H9 (cell line): Measurements from ENCODE around the gene PLXNB1. TPM values are rescaled to one million over a fixed set of nuclear protein-coding genes. Genes with fewer than 3 reads are reported as not detected.

Source experiments
- DNase-seq: peaks from one replicate; pipeline ENCODE4 v3.0.0-alpha.2; 2017
- H2AFZ ChIP-seq: one replicate; pipeline ENCODE4 v1.6.1; 2013; ENCODE audit warnings: mild to moderate bottlenecking, low read length, control low read depth, moderate library complexity
- H2AK5ac ChIP-seq: 2 replicates; pipeline ENCODE4 v1.6.1; 2013; ENCODE audit warnings: low read length, control low read depth, mixed read lengths; ENCODE audit not compliant: insufficient read length
- H2BK120ac ChIP-seq: one replicate; pipeline ENCODE4 v1.6.1; 2013; ENCODE audit warnings: low read depth, mild to moderate bottlenecking, low read length, control low read depth, inconsistent platforms; ENCODE audit not compliant: poor library complexity, severe bottlenecking
- H2BK12ac ChIP-seq: 2 replicates; pipeline ENCODE4 v1.6.1; 2013; ENCODE audit warnings: low read length, control low read depth, mixed read lengths, low read depth; ENCODE audit not compliant: insufficient read length
- H2BK15ac ChIP-seq: 2 replicates; pipeline ENCODE4 v1.6.1; 2013; ENCODE audit warnings: low read depth, low read length, control low read depth
- H2BK20ac ChIP-seq: one replicate; pipeline ENCODE4 v1.6.1; 2013; ENCODE audit warnings: low read depth, mild to moderate bottlenecking, low read length, control low read depth, inconsistent platforms; ENCODE audit not compliant: poor library complexity, severe bottlenecking
- H2BK5ac ChIP-seq: 2 replicates; pipeline ENCODE4 v1.6.1; 2013; ENCODE audit warnings: low read length, control low read depth, mixed read lengths; ENCODE audit not compliant: insufficient read length
- H3K14ac ChIP-seq: 2 replicates; pipeline ENCODE4 v1.6.1; 2013; ENCODE audit warnings: low read length, control low read depth; ENCODE audit not compliant: insufficient read depth
- H3K18ac ChIP-seq: 2 replicates; pipeline ENCODE4 v1.6.1; 2013; ENCODE audit warnings: low read depth, mild to moderate bottlenecking, mixed read lengths, low read length, control low read depth; ENCODE audit not compliant: insufficient read length
- H3K23ac ChIP-seq: 2 replicates; pipeline ENCODE4 v1.6.1; 2013; ENCODE audit warnings: low read length, control low read depth, mixed read lengths, low read depth; ENCODE audit not compliant: insufficient read length
- H3K23me2 ChIP-seq: 2 replicates; pipeline ENCODE4 v1.6.1; 2013; ENCODE audit warnings: low read depth, mild to moderate bottlenecking, mixed read lengths, low read length, control low read depth; ENCODE audit not compliant: insufficient read length, poor library complexity, severe bottlenecking
- H3K27ac ChIP-seq: 2 replicates; pipeline ENCODE4 v1.5.1; 2013; ENCODE audit warnings: low read length, control low read depth, mixed read lengths, low read depth; ENCODE audit not compliant: insufficient read length
- H3K27me3 ChIP-seq: 2 replicates; pipeline ENCODE4 v1.6.1; 2013; ENCODE audit warnings: low read length, control low read depth, inconsistent platforms; ENCODE audit not compliant: insufficient read depth
- H3K4ac ChIP-seq: 2 replicates; pipeline ENCODE4 v1.6.1; 2013; ENCODE audit warnings: low read depth, mild to moderate bottlenecking, control low read depth, inconsistent platforms, low read length, moderate library complexity
- H3K4me1 ChIP-seq: 2 replicates; pipeline ENCODE4 v1.6.1; 2013; ENCODE audit warnings: low read length, control low read depth, inconsistent platforms; ENCODE audit not compliant: insufficient read depth
- H3K4me2 ChIP-seq: 2 replicates; pipeline ENCODE4 v1.6.1; 2013; ENCODE audit warnings: low read length, control low read depth, mixed read lengths; ENCODE audit not compliant: insufficient read length, insufficient read depth
- H3K56ac ChIP-seq: 2 replicates; pipeline ENCODE4 v1.6.1; 2013; ENCODE audit warnings: low read depth, mild to moderate bottlenecking, mixed read lengths, low read length, control low read depth; ENCODE audit not compliant: insufficient read length
- H3K79me1 ChIP-seq: 2 replicates; pipeline ENCODE4 v1.6.1; 2013; ENCODE audit warnings: low read depth, mild to moderate bottlenecking, moderate library complexity, low read length, control low read depth, inconsistent platforms; ENCODE audit not compliant: insufficient read depth, poor library complexity, severe bottlenecking
- H3K79me2 ChIP-seq: 2 replicates; pipeline ENCODE4 v1.6.1; 2013; ENCODE audit warnings: low read length, control low read depth, inconsistent platforms; ENCODE audit not compliant: insufficient read depth
- H3K9ac ChIP-seq: 2 replicates; pipeline ENCODE4 v1.6.1; 2013; ENCODE audit warnings: low read length, control low read depth, mixed read lengths; ENCODE audit not compliant: insufficient read length; ENCODE audit errors: extremely low read depth
- H3K9me3 ChIP-seq: one replicate; pipeline ENCODE4 v1.6.1; 2013; ENCODE audit warnings: low read depth, low read length, inconsistent platforms; ENCODE audit not compliant: control insufficient read depth
- H3T11ph ChIP-seq: one replicate; pipeline ENCODE4 v1.6.1; 2013; ENCODE audit warnings: mild to moderate bottlenecking, low read length, control low read depth, inconsistent platforms
- H4K20me1 ChIP-seq: one replicate; pipeline ENCODE4 v1.6.1; 2013; ENCODE audit not compliant: control insufficient read depth, insufficient read length, insufficient read depth
- H4K5ac ChIP-seq: 2 replicates; pipeline ENCODE4 v1.6.1; 2013; ENCODE audit warnings: low read depth, mild to moderate bottlenecking, mixed read lengths, low read length, control low read depth; ENCODE audit not compliant: insufficient read length
- H4K8ac ChIP-seq: replicated peaks from 2 replicates; pipeline ENCODE4 v1.6.1; 2013; ENCODE audit warnings: low read length, control low read depth, mixed read lengths, low read depth; ENCODE audit not compliant: insufficient read length
- H4K91ac ChIP-seq: 2 replicates; pipeline ENCODE4 v1.6.1; 2013; ENCODE audit warnings: low read depth, mild to moderate bottlenecking, moderate library complexity, mixed read lengths, low read length, control low read depth; ENCODE audit not compliant: insufficient read length
- H3K27ac Mint-ChIP-seq, 3 experiments: 2 replicates in 2 of 3; 3 replicates in 1 of 3; pipeline ENCODE4 v1.8.0; 2020 to 2021; ENCODE audit warnings: mixed read lengths in 3 of 3, mild to moderate bottlenecking in 1 of 3, moderate library complexity in 1 of 3
- H3K27me3 Mint-ChIP-seq: 2 replicates; pipeline ENCODE4 v1.8.0; 2021; ENCODE audit warnings: low read depth, mild to moderate bottlenecking, moderate library complexity, mixed read lengths
- H3K36me3 Mint-ChIP-seq, 3 experiments: 2 replicates in 2 of 3; 3 replicates in 1 of 3; pipeline ENCODE4 v1.8.0; 2020 to 2021; ENCODE audit warnings: low read depth in 3 of 3, mixed read lengths in 3 of 3; ENCODE audit not compliant: insufficient read depth in 1 of 3
- H3K4me1 Mint-ChIP-seq, 2 experiments: 2 replicates each; pipeline ENCODE4 v1.8.0; 2020; ENCODE audit warnings: mixed read lengths in 2 of 2
- H3K4me3 Mint-ChIP-seq, 2 experiments: 2 replicates in 1 of 2; 3 replicates in 1 of 2; pipeline ENCODE4 v1.8.0; 2020 to 2021; ENCODE audit warnings: mild to moderate bottlenecking in 2 of 2, mixed read lengths in 2 of 2, moderate library complexity in 1 of 2
- H3K9me3 Mint-ChIP-seq, 2 experiments: 2 replicates in 1 of 2; 3 replicates in 1 of 2; pipeline ENCODE4 v1.8.0; 2020; ENCODE audit warnings: mild to moderate bottlenecking in 2 of 2, mixed read lengths in 2 of 2, moderate library complexity in 1 of 2
- WGBS: extraction: QIAGEN DNeasy Blood & Tissue Kit; methylation state at CpG from one replicate; pipeline ENCODE4 v1.1.7; 2013; ENCODE audit warnings: missing lambda C conversion rate, low lambda C conversion rate, mixed read lengths; ENCODE audit not compliant: insufficient read length; ENCODE audit errors: extremely low coverage; 5-methylcytosine and 5-hydroxymethylcytosine counted together
- total RNA-seq: library from RNA; stranded (reverse); gene quantifications from 2 replicates; pipeline ENCODE4 v1.2.1, GENCODE V29; 2021
- TF ChIP-seq, protein P1 (sequence below): fragments of 200-600 bp; sonication (generic); conservative IDR thresholded peaks from 3 replicates; pipeline ENCODE4 v1.8.0; 2021; ENCODE audit warnings: antibody characterized with exemption, mild to moderate bottlenecking

PLXNB1 gene
- total RNA-seq, 1 experiment from 2014 or later: 184 TPM

DNA sequence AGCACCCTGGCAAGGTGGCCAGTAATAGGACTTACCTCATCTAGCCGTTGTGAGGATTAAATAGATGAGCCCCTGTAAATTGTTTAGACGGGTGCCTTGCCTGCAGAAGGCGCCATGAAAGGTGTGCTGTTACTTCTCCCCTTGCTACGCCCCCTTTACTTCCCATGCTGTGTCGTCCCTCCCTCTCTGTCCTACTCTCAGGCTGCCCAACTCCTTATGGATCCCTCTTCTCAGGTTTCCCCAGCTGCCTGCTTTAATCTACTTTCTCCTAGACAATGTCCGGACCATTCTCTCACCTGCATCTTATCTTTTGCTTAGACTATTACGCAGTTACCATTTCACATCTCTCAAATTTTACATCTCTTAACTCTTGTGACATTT lies 59.6 kb downstream of the PLXNB1 start:
- no peak overlapping the region for H3K23ac ChIP-seq

More for the DNA sequence above, 59.6 kb downstream of the PLXNB1 start:
- WGBS: no CpG with 5 or more reads among the region's 7 CpGs
- Mint-ChIP-seq H3K4me1 (peaks cover 18 to 25% of the 10 kb centered on the region in 2 experiments), H3K27me3 (no peaks in the 10 kb centered on the region; the same call in 1 of the 2 replicates), H3K27ac (peak overlapping the region in 1 of 3 experiments; percentile 87; a peak in 2 of 7 replicates), H3K4me3 (no peak overlapping the region), H3K9me3 (no peaks in the 10 kb centered on the region; a peak in 1 of 5 replicates), H3K36me3 (no peaks in the 10 kb centered on the region)
- Histone ChIP-seq H3K9ac (no peak overlapping the region), H4K20me1 (no peaks in the 10 kb centered on the region), H3K9me3 (no peaks in the 10 kb centered on the region), H3K27me3 (no peaks in the 10 kb centered on the region), H3K18ac (no peak overlapping the region), H3K23me2 (no peaks in the 10 kb centered on the region), H3K27ac (no peak overlapping the region), H2AFZ (no peak overlapping the region), H2AK5ac (no peak overlapping the region), H3K4ac (no peak overlapping the region), H2BK20ac (no peak overlapping the region), H3K4me2 (no peak overlapping the region), H4K5ac (no peak overlapping the region), H3K79me2 (no peaks in the 10 kb centered on the region), H2BK15ac (no peak overlapping the region), H2BK12ac (no peak overlapping the region), H3K14ac (no peak overlapping the region), H2BK120ac (no peak overlapping the region), H2BK5ac (no peak overlapping the region), H3T11ph (no peak overlapping the region), H4K91ac (no peak overlapping the region), H3K4me1 (no peaks in the 10 kb centered on the region), H4K8ac (no peak overlapping the region), H3K79me1 (no peaks in the 10 kb centered on the region), H3K56ac (no peak overlapping the region)
- TF ChIP-seq, protein P1, sequence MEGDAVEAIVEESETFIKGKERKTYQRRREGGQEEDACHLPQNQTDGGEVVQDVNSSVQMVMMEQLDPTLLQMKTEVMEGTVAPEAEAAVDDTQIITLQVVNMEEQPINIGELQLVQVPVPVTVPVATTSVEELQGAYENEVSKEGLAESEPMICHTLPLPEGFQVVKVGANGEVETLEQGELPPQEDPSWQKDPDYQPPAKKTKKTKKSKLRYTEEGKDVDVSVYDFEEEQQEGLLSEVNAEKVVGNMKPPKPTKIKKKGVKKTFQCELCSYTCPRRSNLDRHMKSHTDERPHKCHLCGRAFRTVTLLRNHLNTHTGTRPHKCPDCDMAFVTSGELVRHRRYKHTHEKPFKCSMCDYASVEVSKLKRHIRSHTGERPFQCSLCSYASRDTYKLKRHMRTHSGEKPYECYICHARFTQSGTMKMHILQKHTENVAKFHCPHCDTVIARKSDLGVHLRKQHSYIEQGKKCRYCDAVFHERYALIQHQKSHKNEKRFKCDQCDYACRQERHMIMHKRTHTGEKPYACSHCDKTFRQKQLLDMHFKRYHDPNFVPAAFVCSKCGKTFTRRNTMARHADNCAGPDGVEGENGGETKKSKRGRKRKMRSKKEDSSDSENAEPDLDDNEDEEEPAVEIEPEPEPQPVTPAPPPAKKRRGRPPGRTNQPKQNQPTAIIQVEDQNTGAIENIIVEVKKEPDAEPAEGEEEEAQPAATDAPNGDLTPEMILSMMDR: no peak
- DNase-seq: no peak
